ENCODE measurements around the gene TAF6L. TPM values are rescaled to one million over a fixed set of nuclear protein-coding genes. Genes with fewer than 3 reads are reported as not detected.
"Not testable (repeated sequence)": the region's sequence is repeated elsewhere in the genome, so short reads cannot be mapped to it uniquely, and the experiment has no call there.

The TAF6L gene
- polyA plus RNA-seq, 1 donor (not counting 4 experiments of a cell fraction or from before 2014, with no cell fraction given) = 14.7 TPM

GRCh38 chr11:62823677-62824076, 52.5 kb downstream of the TAF6L start:
- dilution Hi-C loops (cut with MboI; ENCODE audit: extremely low pct_ligation_motif_present, low sequenced_read_pairs) = no loop called here
- Histone ChIP-seq H3K4me3 (ENCODE audit: control insufficient read depth in 2 of 3, extremely low read depth in 1 of 3, insufficient read depth in 2 of 3, low read depth in 1 of 3, low read length in 3 of 3) (no peak overlapping the region), H3K27ac (ENCODE audit: control insufficient read depth, insufficient read depth, low read length) (no peak overlapping the region), H3K36me3 (ENCODE audit: control insufficient read depth in 2 of 2, extremely low read depth in 1 of 2, insufficient read depth in 2 of 2, low read length in 2 of 2) (peaks cover 33 to 38% of the 10 kb centered on the region in 2 experiments), H3K9ac (ENCODE audit: control insufficient read depth, extremely low read depth, insufficient read depth, low read length) (no peak overlapping the region), H3K79me2 (ENCODE audit: control insufficient read depth, insufficient read depth, low read length) (peaks cover 8% of the 10 kb centered on the region), H3K9me1 (ENCODE audit: control insufficient read depth, extremely low read depth, insufficient read depth, low read length) (no peaks in the 10 kb centered on the region), H3K27me3 (ENCODE audit: control insufficient read depth, extremely low read depth, insufficient read depth, low read length) (no peaks in the 10 kb centered on the region), H3K9me3 (ENCODE audit: control insufficient read depth, low read depth, low read length) (no peaks in the 10 kb centered on the region), H2AFZ (ENCODE audit: control insufficient read depth, low read length) (no peak overlapping the region), H4K20me1 (ENCODE audit: control insufficient read depth, extremely low read depth, insufficient read depth, low read length) (no peaks in the 10 kb centered on the region), H3K4me2 (ENCODE audit: control insufficient read depth, extremely low read depth, insufficient read depth, low read depth, low read length) (no peak overlapping the region), H3K4me1 (ENCODE audit: control insufficient read depth, extremely low read depth, insufficient read depth, low read length) (no peaks in the 10 kb centered on the region)
- DNase-seq (ENCODE audit: low read depth, low spot score) (no peak), FAIRE-seq (no peak)
- TF ChIP-seq CTCF (optimal IDR thresholded peaks at IDR 0.05 in 1 of 3, IDR thresholded peaks at IDR 0.05 in 1 of 3, conservative IDR thresholded peaks at IDR 0.05 in 1 of 3; ENCODE audit: extremely low read depth in 1 of 3, insufficient read depth in 2 of 3, low read length in 3 of 3) (no peak), EZH2 (IDR thresholded peaks at IDR 0.05; ENCODE audit: low read length) (no peak)

- H3K27me3 ChIP-seq (ENCODE audit: control insufficient read depth, extremely low read depth, insufficient read depth, low read length); H3K9me3 ChIP-seq (ENCODE audit: control insufficient read depth, low read depth, low read length); H3K9ac ChIP-seq (ENCODE audit: control insufficient read depth, extremely low read depth, insufficient read depth, low read length); H2AFZ ChIP-seq (ENCODE audit: control insufficient read depth, low read length); DNase-seq (ENCODE audit: low read depth, low spot score); H3K4me2 ChIP-seq (ENCODE audit: control insufficient read depth, extremely low read depth, insufficient read depth, low read depth, low read length); FAIRE-seq; H3K4me1 ChIP-seq (ENCODE audit: control insufficient read depth, extremely low read depth, insufficient read depth, low read length); H3K4me3 ChIP-seq (ENCODE audit: control insufficient read depth in 2 of 3, extremely low read depth in 1 of 3, insufficient read depth in 2 of 3, low read depth in 1 of 3, low read length in 3 of 3); H4K20me1 ChIP-seq (ENCODE audit: control insufficient read depth, extremely low read depth, insufficient read depth, low read length); H3K27ac ChIP-seq (ENCODE audit: control insufficient read depth, insufficient read depth, low read length); dilution Hi-C loops (cut with MboI; ENCODE audit: extremely low pct_ligation_motif_present, low sequenced_read_pairs); H3K9me1 ChIP-seq (ENCODE audit: control insufficient read depth, extremely low read depth, insufficient read depth, low read length): not testable (repeated sequence)
- Histone ChIP-seq H3K79me2 (ENCODE audit: control insufficient read depth, insufficient read depth, low read length) (peaks cover 36% of the 10 kb centered on the region), H3K36me3 (ENCODE audit: control insufficient read depth in 2 of 2, extremely low read depth in 1 of 2, insufficient read depth in 2 of 2, low read length in 2 of 2) (peaks cover 30% of the 10 kb centered on the region in 2 experiments)
Observed at GRCh38 chr11:62828130-62828529, 56.9 kb downstream of the TAF6L start.

GRCh38 chr11:62830904-62831519, 59.8 kb downstream of the TAF6L start:
- H3K9ac ChIP-seq (ENCODE audit: control insufficient read depth, extremely low read depth, insufficient read depth, low read length) = peak overlapping the region; percentile 94
- FAIRE-seq (no peak), DNase-seq (ENCODE audit: low read depth, low spot score) (no peak)
- no peaks in the 10 kb centered on the region for H3K27me3 ChIP-seq (ENCODE audit: control insufficient read depth, extremely low read depth, insufficient read depth, low read length)
- peak overlapping the region; percentile 89 to 99 (median 97) for H3K4me3 ChIP-seq (ENCODE audit: control insufficient read depth in 2 of 3, extremely low read depth in 1 of 3, insufficient read depth in 2 of 3, low read depth in 1 of 3, low read length in 3 of 3)
- peak overlapping the region; percentile 91 for H3K27ac ChIP-seq (ENCODE audit: control insufficient read depth, insufficient read depth, low read length)
- peaks cover 12% of the 10 kb centered on the region for H3K4me1 ChIP-seq (ENCODE audit: control insufficient read depth, extremely low read depth, insufficient read depth, low read length)
- H3K79me2 ChIP-seq (ENCODE audit: control insufficient read depth, insufficient read depth, low read length) = peaks cover 47% of the 10 kb centered on the region
- peaks cover 30 to 37% of the 10 kb centered on the region in 2 experiments for H3K36me3 ChIP-seq (ENCODE audit: control insufficient read depth in 2 of 2, extremely low read depth in 1 of 2, insufficient read depth in 2 of 2, low read length in 2 of 2)
- H3K9me3 ChIP-seq (ENCODE audit: control insufficient read depth, low read depth, low read length) = no peaks in the 10 kb centered on the region
- TF ChIP-seq EZH2 (IDR thresholded peaks at IDR 0.05; ENCODE audit: low read length) = no peak
- no peak for TF ChIP-seq CTCF (optimal IDR thresholded peaks at IDR 0.05 in 1 of 3, IDR thresholded peaks at IDR 0.05 in 1 of 3, conservative IDR thresholded peaks at IDR 0.05 in 1 of 3; ENCODE audit: extremely low read depth in 1 of 3, insufficient read depth in 2 of 3, low read length in 3 of 3)
- peak overlapping the region; percentile 45 for H2AFZ ChIP-seq (ENCODE audit: control insufficient read depth, low read length)
- dilution Hi-C loops (cut with MboI; ENCODE audit: extremely low pct_ligation_motif_present, low sequenced_read_pairs) = no loop called here
- no peaks in the 10 kb centered on the region for H3K9me1 ChIP-seq (ENCODE audit: control insufficient read depth, extremely low read depth, insufficient read depth, low read length)
- no peaks in the 10 kb centered on the region for H4K20me1 ChIP-seq (ENCODE audit: control insufficient read depth, extremely low read depth, insufficient read depth, low read length)
- H3K4me2 ChIP-seq (ENCODE audit: control insufficient read depth, extremely low read depth, insufficient read depth, low read depth, low read length) = peak overlapping the region; percentile 83

Data from keratinocyte (primary cell).